MM.1S (cell line): ENCODE results near the gene SORT1.

Experiments
- EZH2phosphoT487 ChIP-seq: fragments of 300-600 bp; sonication (generic); IDR thresholded peaks from 2 replicates; pipeline ENCODE4 v1.6.1; 2018; ENCODE audit warnings: antibody characterized with exemption, low read length
- TF ChIP-seq, protein P1 (sequence below): fragments of 300-600 bp; sonication (generic); IDR thresholded peaks from 2 replicates; pipeline ENCODE4 v1.5.1; 2016; ENCODE audit warnings: antibody characterized with exemption, low read length, mixed read lengths

GRCh38 chr1:109372281-109372680 lies 25.4 kb downstream of the SORT1 start:
- TF ChIP-seq, protein P1, sequence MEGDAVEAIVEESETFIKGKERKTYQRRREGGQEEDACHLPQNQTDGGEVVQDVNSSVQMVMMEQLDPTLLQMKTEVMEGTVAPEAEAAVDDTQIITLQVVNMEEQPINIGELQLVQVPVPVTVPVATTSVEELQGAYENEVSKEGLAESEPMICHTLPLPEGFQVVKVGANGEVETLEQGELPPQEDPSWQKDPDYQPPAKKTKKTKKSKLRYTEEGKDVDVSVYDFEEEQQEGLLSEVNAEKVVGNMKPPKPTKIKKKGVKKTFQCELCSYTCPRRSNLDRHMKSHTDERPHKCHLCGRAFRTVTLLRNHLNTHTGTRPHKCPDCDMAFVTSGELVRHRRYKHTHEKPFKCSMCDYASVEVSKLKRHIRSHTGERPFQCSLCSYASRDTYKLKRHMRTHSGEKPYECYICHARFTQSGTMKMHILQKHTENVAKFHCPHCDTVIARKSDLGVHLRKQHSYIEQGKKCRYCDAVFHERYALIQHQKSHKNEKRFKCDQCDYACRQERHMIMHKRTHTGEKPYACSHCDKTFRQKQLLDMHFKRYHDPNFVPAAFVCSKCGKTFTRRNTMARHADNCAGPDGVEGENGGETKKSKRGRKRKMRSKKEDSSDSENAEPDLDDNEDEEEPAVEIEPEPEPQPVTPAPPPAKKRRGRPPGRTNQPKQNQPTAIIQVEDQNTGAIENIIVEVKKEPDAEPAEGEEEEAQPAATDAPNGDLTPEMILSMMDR: no peak
- TF ChIP-seq EZH2phosphoT487: no peak
